Measurements from ENCODE around the gene CUL4A.

Gene CUL4A

GRCh38 chr13:113292021-113292862, 82.8 kb downstream of the CUL4A start:
- H3K27ac ChIP-seq, result no peak overlapping the region

GRCh38 chr13:113293686-113294085, 84.3 kb downstream of the CUL4A start:
- H3K27ac ChIP-seq, result no peak overlapping the region
- TF ChIP-seq, protein P1, sequence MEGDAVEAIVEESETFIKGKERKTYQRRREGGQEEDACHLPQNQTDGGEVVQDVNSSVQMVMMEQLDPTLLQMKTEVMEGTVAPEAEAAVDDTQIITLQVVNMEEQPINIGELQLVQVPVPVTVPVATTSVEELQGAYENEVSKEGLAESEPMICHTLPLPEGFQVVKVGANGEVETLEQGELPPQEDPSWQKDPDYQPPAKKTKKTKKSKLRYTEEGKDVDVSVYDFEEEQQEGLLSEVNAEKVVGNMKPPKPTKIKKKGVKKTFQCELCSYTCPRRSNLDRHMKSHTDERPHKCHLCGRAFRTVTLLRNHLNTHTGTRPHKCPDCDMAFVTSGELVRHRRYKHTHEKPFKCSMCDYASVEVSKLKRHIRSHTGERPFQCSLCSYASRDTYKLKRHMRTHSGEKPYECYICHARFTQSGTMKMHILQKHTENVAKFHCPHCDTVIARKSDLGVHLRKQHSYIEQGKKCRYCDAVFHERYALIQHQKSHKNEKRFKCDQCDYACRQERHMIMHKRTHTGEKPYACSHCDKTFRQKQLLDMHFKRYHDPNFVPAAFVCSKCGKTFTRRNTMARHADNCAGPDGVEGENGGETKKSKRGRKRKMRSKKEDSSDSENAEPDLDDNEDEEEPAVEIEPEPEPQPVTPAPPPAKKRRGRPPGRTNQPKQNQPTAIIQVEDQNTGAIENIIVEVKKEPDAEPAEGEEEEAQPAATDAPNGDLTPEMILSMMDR (conservative IDR thresholded peaks at IDR 0.05), result no peak

More at GRCh38 chr13:113292021-113292862, 82.8 kb downstream of the CUL4A start:
- TF ChIP-seq, protein P1 (conservative IDR thresholded peaks at IDR 0.05), result no peak

DNA sequence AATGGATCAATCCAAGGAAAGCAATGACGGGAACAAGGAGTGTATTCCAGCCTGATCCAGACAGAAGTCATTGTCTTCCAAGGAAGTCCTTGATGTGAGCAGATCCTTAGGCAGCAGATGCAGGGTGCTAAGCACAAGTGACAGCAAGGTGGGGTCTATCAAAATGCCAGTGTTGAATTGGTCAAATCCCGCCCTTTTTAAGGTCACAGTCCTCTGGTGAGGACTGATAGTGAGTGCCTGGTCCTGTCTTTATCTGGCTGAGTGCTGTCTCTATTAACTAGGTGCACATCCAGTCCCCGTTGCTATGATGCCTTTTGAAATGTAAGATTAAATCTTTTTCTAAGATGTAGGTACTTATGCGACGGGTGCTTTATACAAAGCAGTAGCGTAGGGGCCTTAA, 86.4 kb downstream of the CUL4A start:
- no peak overlapping the region for H3K27ac ChIP-seq
- TF ChIP-seq, protein P1 (conservative IDR thresholded peaks at IDR 0.05), result no peak

DNA sequence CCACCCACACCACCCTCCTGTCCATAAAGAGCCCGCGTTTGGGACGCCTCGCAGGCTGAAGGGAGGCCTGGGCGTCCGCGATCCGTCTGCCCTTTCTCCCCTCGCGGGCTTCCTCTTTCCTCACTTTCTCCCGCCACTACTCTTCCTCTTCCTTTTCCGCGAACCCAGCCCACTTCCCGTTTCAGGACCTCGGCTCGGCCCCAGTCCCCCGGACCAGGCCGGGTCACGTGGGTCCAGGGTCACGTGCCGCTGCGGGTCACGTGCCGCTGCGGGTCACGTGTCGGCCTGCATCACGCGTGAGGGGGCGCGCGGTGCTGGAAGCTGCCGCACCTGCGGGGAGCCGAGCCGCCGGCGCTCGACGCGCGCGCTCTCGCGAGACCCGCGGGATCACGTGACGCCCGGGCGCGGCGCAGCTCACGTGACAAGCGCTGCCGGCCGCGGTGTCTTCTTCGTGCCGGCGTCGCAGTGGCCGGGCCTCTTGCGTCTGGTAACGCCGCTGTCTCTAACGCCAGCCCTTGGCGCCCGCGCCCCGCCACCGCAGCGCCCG, 87.5 kb downstream of the CUL4A start, which contains the start of gene LAMP1:
Gene LAMP1 (plus strand): TSS at position 417 of the 547 bp plus-strand sequence. CDS start 196 bp downstream, outside the sequence.
- peak within 1 kb of the TSS; percentile 41 for H3K27ac ChIP-seq
- TF ChIP-seq, protein P1 (conservative IDR thresholded peaks at IDR 0.05), result no peak

DNA sequence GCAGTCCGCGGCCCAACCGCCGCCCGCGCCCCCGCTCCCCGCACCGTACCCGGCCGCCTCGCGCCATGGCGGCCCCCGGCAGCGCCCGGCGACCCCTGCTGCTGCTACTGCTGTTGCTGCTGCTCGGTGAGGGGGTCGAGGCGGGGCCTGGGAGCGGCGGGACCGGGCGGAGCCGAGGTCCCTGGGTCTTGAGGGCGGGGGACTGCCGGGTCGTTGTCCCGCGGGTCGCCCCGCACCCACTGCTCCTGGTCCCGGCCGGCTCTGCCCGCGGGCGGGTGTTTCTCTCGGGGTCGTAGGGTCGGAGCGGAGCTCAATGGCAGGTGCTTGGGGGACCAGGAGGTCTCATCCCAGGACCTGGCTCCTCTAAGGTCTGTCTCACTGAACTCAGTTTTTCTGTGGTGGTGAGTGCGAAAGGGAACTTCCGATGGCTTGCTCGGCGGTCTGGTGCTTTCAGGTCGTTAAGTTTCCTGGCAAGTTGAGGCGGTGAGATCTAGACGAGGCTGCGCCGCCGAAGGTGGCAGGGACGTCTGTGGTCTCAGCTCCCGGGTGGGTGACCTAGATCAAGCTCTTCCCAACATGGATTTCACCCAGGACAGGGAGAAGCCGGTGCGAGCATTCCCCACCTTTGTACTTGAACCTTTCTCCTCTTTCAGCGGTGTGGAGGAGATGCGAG, 88.1 kb downstream of the CUL4A start:
- TF ChIP-seq, protein P1 (conservative IDR thresholded peaks at IDR 0.05), result no peak
- peak overlapping the region; percentile 41 for H3K27ac ChIP-seq

GRCh38 chr13:113298043-113298945, 88.9 kb downstream of the CUL4A start:
- H3K27ac ChIP-seq, result peak overlapping the region; percentile 41; the same call in 1 of the 2 replicates
- TF ChIP-seq, protein P1 (conservative IDR thresholded peaks at IDR 0.05), result no peak
